H9 (cell line): Measurements from ENCODE around the gene LDLR. TPM values are rescaled to one million over a fixed set of nuclear protein-coding genes. Genes with fewer than 3 reads are reported as not detected.
A peak's percentile ranks its signal among the peaks of the same experiment; 100 is the strongest.

Source experiments
- DNase-seq: peaks from one replicate; pipeline ENCODE4 v3.0.0-alpha.2; 2017
- H2AFZ ChIP-seq: one replicate; pipeline ENCODE4 v1.6.1; 2013; ENCODE audit warnings: mild to moderate bottlenecking, low read length, control low read depth, moderate library complexity
- H2AK5ac ChIP-seq: 2 replicates; pipeline ENCODE4 v1.6.1; 2013; ENCODE audit warnings: low read length, control low read depth, mixed read lengths; ENCODE audit not compliant: insufficient read length
- H2BK120ac ChIP-seq: one replicate; pipeline ENCODE4 v1.6.1; 2013; ENCODE audit warnings: low read depth, mild to moderate bottlenecking, low read length, control low read depth, inconsistent platforms; ENCODE audit not compliant: poor library complexity, severe bottlenecking
- H2BK12ac ChIP-seq: 2 replicates; pipeline ENCODE4 v1.6.1; 2013; ENCODE audit warnings: low read length, control low read depth, mixed read lengths, low read depth; ENCODE audit not compliant: insufficient read length
- H2BK15ac ChIP-seq: 2 replicates; pipeline ENCODE4 v1.6.1; 2013; ENCODE audit warnings: low read depth, low read length, control low read depth
- H2BK20ac ChIP-seq: one replicate; pipeline ENCODE4 v1.6.1; 2013; ENCODE audit warnings: low read depth, mild to moderate bottlenecking, low read length, control low read depth, inconsistent platforms; ENCODE audit not compliant: poor library complexity, severe bottlenecking
- H2BK5ac ChIP-seq: 2 replicates; pipeline ENCODE4 v1.6.1; 2013; ENCODE audit warnings: low read length, control low read depth, mixed read lengths; ENCODE audit not compliant: insufficient read length
- H3K14ac ChIP-seq: 2 replicates; pipeline ENCODE4 v1.6.1; 2013; ENCODE audit warnings: low read length, control low read depth; ENCODE audit not compliant: insufficient read depth
- H3K18ac ChIP-seq: 2 replicates; pipeline ENCODE4 v1.6.1; 2013; ENCODE audit warnings: low read depth, mild to moderate bottlenecking, mixed read lengths, low read length, control low read depth; ENCODE audit not compliant: insufficient read length
- H3K23ac ChIP-seq: 2 replicates; pipeline ENCODE4 v1.6.1; 2013; ENCODE audit warnings: low read length, control low read depth, mixed read lengths, low read depth; ENCODE audit not compliant: insufficient read length
- H3K23me2 ChIP-seq: 2 replicates; pipeline ENCODE4 v1.6.1; 2013; ENCODE audit warnings: low read depth, mild to moderate bottlenecking, mixed read lengths, low read length, control low read depth; ENCODE audit not compliant: insufficient read length, poor library complexity, severe bottlenecking
- H3K27ac ChIP-seq: 2 replicates; pipeline ENCODE4 v1.5.1; 2013; ENCODE audit warnings: low read length, control low read depth, mixed read lengths, low read depth; ENCODE audit not compliant: insufficient read length
- H3K27me3 ChIP-seq: 2 replicates; pipeline ENCODE4 v1.6.1; 2013; ENCODE audit warnings: low read length, control low read depth, inconsistent platforms; ENCODE audit not compliant: insufficient read depth
- H3K4ac ChIP-seq: 2 replicates; pipeline ENCODE4 v1.6.1; 2013; ENCODE audit warnings: low read depth, mild to moderate bottlenecking, control low read depth, inconsistent platforms, low read length, moderate library complexity
- H3K4me1 ChIP-seq: 2 replicates; pipeline ENCODE4 v1.6.1; 2013; ENCODE audit warnings: low read length, control low read depth, inconsistent platforms; ENCODE audit not compliant: insufficient read depth
- H3K4me2 ChIP-seq: 2 replicates; pipeline ENCODE4 v1.6.1; 2013; ENCODE audit warnings: low read length, control low read depth, mixed read lengths; ENCODE audit not compliant: insufficient read length, insufficient read depth
- H3K56ac ChIP-seq: 2 replicates; pipeline ENCODE4 v1.6.1; 2013; ENCODE audit warnings: low read depth, mild to moderate bottlenecking, mixed read lengths, low read length, control low read depth; ENCODE audit not compliant: insufficient read length
- H3K79me1 ChIP-seq: 2 replicates; pipeline ENCODE4 v1.6.1; 2013; ENCODE audit warnings: low read depth, mild to moderate bottlenecking, moderate library complexity, low read length, control low read depth, inconsistent platforms; ENCODE audit not compliant: insufficient read depth, poor library complexity, severe bottlenecking
- H3K79me2 ChIP-seq: 2 replicates; pipeline ENCODE4 v1.6.1; 2013; ENCODE audit warnings: low read length, control low read depth, inconsistent platforms; ENCODE audit not compliant: insufficient read depth
- H3K9ac ChIP-seq: 2 replicates; pipeline ENCODE4 v1.6.1; 2013; ENCODE audit warnings: low read length, control low read depth, mixed read lengths; ENCODE audit not compliant: insufficient read length; ENCODE audit errors: extremely low read depth
- H3K9me3 ChIP-seq: one replicate; pipeline ENCODE4 v1.6.1; 2013; ENCODE audit warnings: low read depth, low read length, inconsistent platforms; ENCODE audit not compliant: control insufficient read depth
- H3T11ph ChIP-seq: one replicate; pipeline ENCODE4 v1.6.1; 2013; ENCODE audit warnings: mild to moderate bottlenecking, low read length, control low read depth, inconsistent platforms
- H4K20me1 ChIP-seq: one replicate; pipeline ENCODE4 v1.6.1; 2013; ENCODE audit not compliant: control insufficient read depth, insufficient read length, insufficient read depth
- H4K5ac ChIP-seq: 2 replicates; pipeline ENCODE4 v1.6.1; 2013; ENCODE audit warnings: low read depth, mild to moderate bottlenecking, mixed read lengths, low read length, control low read depth; ENCODE audit not compliant: insufficient read length
- H4K8ac ChIP-seq: replicated peaks from 2 replicates; pipeline ENCODE4 v1.6.1; 2013; ENCODE audit warnings: low read length, control low read depth, mixed read lengths, low read depth; ENCODE audit not compliant: insufficient read length
- H4K91ac ChIP-seq: 2 replicates; pipeline ENCODE4 v1.6.1; 2013; ENCODE audit warnings: low read depth, mild to moderate bottlenecking, moderate library complexity, mixed read lengths, low read length, control low read depth; ENCODE audit not compliant: insufficient read length
- H3K27ac Mint-ChIP-seq, 3 experiments: 2 replicates in 2 of 3; 3 replicates in 1 of 3; pipeline ENCODE4 v1.8.0; 2020 to 2021; ENCODE audit warnings: mixed read lengths in 3 of 3, mild to moderate bottlenecking in 1 of 3, moderate library complexity in 1 of 3
- H3K27me3 Mint-ChIP-seq: 2 replicates; pipeline ENCODE4 v1.8.0; 2021; ENCODE audit warnings: low read depth, mild to moderate bottlenecking, moderate library complexity, mixed read lengths
- H3K36me3 Mint-ChIP-seq, 3 experiments: 2 replicates in 2 of 3; 3 replicates in 1 of 3; pipeline ENCODE4 v1.8.0; 2020 to 2021; ENCODE audit warnings: low read depth in 3 of 3, mixed read lengths in 3 of 3; ENCODE audit not compliant: insufficient read depth in 1 of 3
- H3K4me1 Mint-ChIP-seq, 2 experiments: 2 replicates each; pipeline ENCODE4 v1.8.0; 2020; ENCODE audit warnings: mixed read lengths in 2 of 2
- H3K4me3 Mint-ChIP-seq, 2 experiments: 2 replicates in 1 of 2; 3 replicates in 1 of 2; pipeline ENCODE4 v1.8.0; 2020 to 2021; ENCODE audit warnings: mild to moderate bottlenecking in 2 of 2, mixed read lengths in 2 of 2, moderate library complexity in 1 of 2
- H3K9me3 Mint-ChIP-seq, 2 experiments: 2 replicates in 1 of 2; 3 replicates in 1 of 2; pipeline ENCODE4 v1.8.0; 2020; ENCODE audit warnings: mild to moderate bottlenecking in 2 of 2, mixed read lengths in 2 of 2, moderate library complexity in 1 of 2
- CTCF ChIP-seq: fragments of 200-600 bp; sonication (generic); conservative IDR thresholded peaks from 3 replicates; pipeline ENCODE4 v1.8.0; 2021; ENCODE audit warnings: antibody characterized with exemption, mild to moderate bottlenecking
- WGBS: extraction: QIAGEN DNeasy Blood & Tissue Kit; methylation state at CpG from one replicate; pipeline ENCODE4 v1.1.7; 2013; ENCODE audit warnings: missing lambda C conversion rate, low lambda C conversion rate, mixed read lengths; ENCODE audit not compliant: insufficient read length; ENCODE audit errors: extremely low coverage; 5-methylcytosine and 5-hydroxymethylcytosine counted together
- microRNA-seq: library from miRNA; unstranded; fragments of <30 nt; microRNA quantifications from one replicate; pipeline ENCODE4, GENCODE V29; 2020; ENCODE audit warnings: borderline microRNAs expressed
- total RNA-seq: library from RNA; stranded (reverse); gene quantifications from 2 replicates; pipeline ENCODE4 v1.2.1, GENCODE V29; 2021

Gene LDLR
- total RNA-seq, 1 experiment from 2014 or later: 92.7 TPM

- no peak overlapping the region for H2BK12ac ChIP-seq
- DNase-seq: no peak
- H3K27me3 ChIP-seq: no peaks in the 10 kb centered on the region
- H2BK5ac ChIP-seq: no peak overlapping the region
- no peaks in the 10 kb centered on the region for H3K79me1 ChIP-seq
- H4K5ac ChIP-seq: no peak overlapping the region
- no peak overlapping the region for H3T11ph ChIP-seq
- H2BK20ac ChIP-seq: no peak overlapping the region
- no peak overlapping the region for H3K4ac ChIP-seq
- H2BK15ac ChIP-seq: no peak overlapping the region
- H4K20me1 ChIP-seq: no peaks in the 10 kb centered on the region
- no peak overlapping the region for H3K14ac ChIP-seq
- H3K56ac ChIP-seq: no peak overlapping the region
- H3K4me3 Mint-ChIP-seq: no peak overlapping the region
- no peaks in the 10 kb centered on the region for H3K23me2 ChIP-seq
- H3K9ac ChIP-seq: no peak overlapping the region
- H3K27ac ChIP-seq: no peak overlapping the region
- H2AK5ac ChIP-seq: no peak overlapping the region
- peaks cover 12 to 41% (median 25%) of the 10 kb centered on the region in 3 experiments for H3K36me3 Mint-ChIP-seq
- no peak overlapping the region for H3K23ac ChIP-seq
- no peaks in the 10 kb centered on the region; the same call in 1 of the 2 replicates for H3K27me3 Mint-ChIP-seq
- no CpG with 5 or more reads among the region's 4 CpGs for WGBS
- H4K91ac ChIP-seq: no peak overlapping the region
- no peak overlapping the region for H3K4me2 ChIP-seq
- TF ChIP-seq CTCF: no peak
- H3K9me3 ChIP-seq: no peaks in the 10 kb centered on the region
- no peaks in the 10 kb centered on the region; the same call in 1 of the 2 replicates for H3K4me1 ChIP-seq
- H3K9me3 Mint-ChIP-seq: no peaks in the 10 kb centered on the region
- no peak overlapping the region for H3K18ac ChIP-seq
- peak overlapping the region in 1 of 3 experiments; percentile 13; a peak in 1 of 7 replicates for H3K27ac Mint-ChIP-seq
- H3K4me1 Mint-ChIP-seq: 0 out of 4 replicates have a peak, but pooled peaks cover 0 to 3% of the 10 kb centered on the region in 2 experiments
- H4K8ac ChIP-seq: no peak overlapping the region
- no peak overlapping the region for H2AFZ ChIP-seq
- no peaks in the 10 kb centered on the region for H3K79me2 ChIP-seq
- no peak overlapping the region for H2BK120ac ChIP-seq
These were observed 92.2 kb downstream of the LDLR start for GRCh38 chr19:11181488-11181887.

Small RNA genes lying within 50 kb of the gene (microRNA-seq; reads per million reads assigned to microRNA genes)
- gene MIR6886: 0.70 reads per million

Other genes starting within 250 kb of the LDLR start
- 0.20 TPM in 1 of 2 replicates, not detected in the other for gene C19orf38, start 241.0 kb upstream of the LDLR start, total RNA-seq
- gene CARM1, start 217.9 kb upstream of the LDLR start, total RNA-seq: 111 and 113 TPM in 2 replicates
- 58.2 and 60.2 TPM in 2 replicates for gene YIPF2, start 160.8 kb upstream of the LDLR start, total RNA-seq
- 23.4 and 26.8 TPM in 2 replicates for gene TIMM29, start 160.7 kb upstream of the LDLR start, total RNA-seq
- gene SMARCA4, start 128.4 kb upstream of the LDLR start, total RNA-seq: 245 and 261 TPM in 2 replicates
- gene SPC24, start 66.3 kb downstream of the LDLR start, total RNA-seq: 50.8 and 51.5 TPM in 2 replicates
- gene KANK2, start 108.1 kb downstream of the LDLR start, total RNA-seq: 42.0 and 44.0 TPM in 2 replicates
- not detected in 2 replicates for gene ANGPTL8, start 150.2 kb downstream of the LDLR start, total RNA-seq
- 57.9 and 59.4 TPM in 2 replicates for gene DOCK6, start 173.1 kb downstream of the LDLR start, total RNA-seq
- not detected in 2 replicates for gene TSPAN16, start 206.7 kb downstream of the LDLR start, total RNA-seq